NCI-H226 (cell line): Measurements from ENCODE around the gene CGNL1.

ENCODE experiments used
- DNase-seq: peaks from one replicate; pipeline ENCODE4 v3.0.0-alpha.2; 2015

The CGNL1 gene

DNA sequence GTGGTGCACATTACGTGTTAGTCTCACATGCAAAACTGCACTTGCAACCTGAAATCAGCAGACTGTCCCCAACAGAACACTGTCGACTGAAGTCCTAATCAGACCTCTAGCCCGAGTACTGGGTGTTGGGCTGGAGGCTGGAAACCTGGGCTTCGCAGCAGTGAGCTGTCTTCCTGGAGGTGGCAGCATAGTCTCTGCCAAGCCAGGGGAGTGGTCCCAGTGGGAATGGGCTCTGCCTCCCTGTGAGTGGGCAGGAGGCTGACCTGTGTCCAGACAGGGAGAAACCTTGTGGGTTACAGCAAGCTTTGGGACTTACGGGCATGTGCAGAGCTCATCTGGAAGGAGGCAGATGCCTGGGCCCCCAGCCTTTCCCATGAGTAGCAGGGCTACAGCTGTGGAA lies 177.2 kb downstream of the CGNL1 start:
- no peak for DNase-seq

DNA sequence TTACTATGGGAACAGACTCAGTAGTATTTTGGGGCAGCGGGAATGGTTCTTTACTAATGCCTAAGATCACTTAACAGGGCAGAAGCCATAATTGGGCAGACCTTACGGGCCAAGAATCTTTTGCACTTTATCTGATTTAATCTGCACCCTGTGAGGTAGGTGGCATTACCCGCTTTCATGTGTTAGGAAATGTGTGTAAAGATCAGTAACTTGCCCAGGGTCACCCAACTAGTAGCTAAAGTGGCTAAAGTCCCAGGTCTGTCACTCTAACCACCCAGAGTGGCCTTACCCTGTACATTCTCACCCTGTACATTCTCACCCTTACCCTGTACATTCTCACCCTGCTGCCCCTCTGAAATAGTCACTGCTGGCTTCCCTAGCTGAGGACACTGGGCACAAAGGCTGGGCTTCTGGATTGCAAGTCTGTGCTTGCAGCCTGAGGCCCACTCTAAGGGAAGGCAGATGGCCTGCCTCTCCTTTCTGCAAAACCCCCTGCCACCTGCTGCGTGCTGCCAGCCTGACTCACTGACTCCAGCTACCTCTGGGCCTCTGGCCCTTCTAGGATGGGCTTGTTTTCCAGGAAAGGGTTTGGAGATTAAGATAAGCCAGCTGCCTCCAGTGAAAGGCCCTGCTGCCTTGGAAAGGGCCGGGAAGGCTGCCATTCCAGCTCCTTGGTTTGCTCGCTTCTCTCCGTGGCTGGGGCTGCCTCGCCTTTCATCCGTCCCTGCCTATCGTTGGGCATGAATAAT lies 177.9 kb downstream of the CGNL1 start:
- DNase-seq, result peak; percentile 83

DNA sequence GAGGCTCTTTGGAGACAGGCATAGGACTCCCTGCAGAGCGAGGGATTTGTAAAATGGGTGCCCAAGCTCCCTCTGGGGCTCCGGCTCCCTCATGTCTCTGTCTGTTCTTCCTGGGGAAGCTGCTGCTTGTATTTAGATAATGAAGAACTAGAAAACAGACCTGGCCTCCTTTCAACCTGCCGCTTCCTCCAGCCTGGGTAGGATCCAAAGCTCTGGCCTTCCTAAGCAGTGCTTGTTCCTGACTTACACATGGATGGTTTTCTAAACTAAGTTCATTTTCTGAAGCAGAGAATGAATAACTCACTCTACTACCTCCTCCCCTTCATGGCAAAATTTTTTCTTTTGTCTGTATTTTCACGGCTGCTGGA lies 178.5 kb downstream of the CGNL1 start:
- DNase-seq, result no peak

DNA sequence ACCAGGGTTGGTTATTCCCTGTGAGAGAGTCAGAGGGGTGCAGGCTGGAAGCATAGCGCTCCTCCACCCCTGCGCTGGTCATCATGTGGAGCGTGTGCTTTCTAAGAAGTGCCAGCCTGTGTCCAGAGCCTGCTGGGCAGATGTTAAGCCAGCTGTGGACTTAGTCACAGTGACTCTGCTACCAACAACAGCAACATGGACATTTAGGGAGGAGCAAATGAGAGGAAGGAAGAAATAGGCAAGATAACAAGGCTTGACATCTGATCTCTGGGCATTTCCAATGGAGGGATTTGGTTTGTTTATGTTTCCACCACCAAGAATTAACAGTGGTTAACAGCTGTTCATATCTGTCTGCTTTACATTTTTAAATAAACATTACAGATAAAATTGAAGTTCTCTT lies 179.0 kb downstream of the CGNL1 start:
- no peak for DNase-seq

DNA sequence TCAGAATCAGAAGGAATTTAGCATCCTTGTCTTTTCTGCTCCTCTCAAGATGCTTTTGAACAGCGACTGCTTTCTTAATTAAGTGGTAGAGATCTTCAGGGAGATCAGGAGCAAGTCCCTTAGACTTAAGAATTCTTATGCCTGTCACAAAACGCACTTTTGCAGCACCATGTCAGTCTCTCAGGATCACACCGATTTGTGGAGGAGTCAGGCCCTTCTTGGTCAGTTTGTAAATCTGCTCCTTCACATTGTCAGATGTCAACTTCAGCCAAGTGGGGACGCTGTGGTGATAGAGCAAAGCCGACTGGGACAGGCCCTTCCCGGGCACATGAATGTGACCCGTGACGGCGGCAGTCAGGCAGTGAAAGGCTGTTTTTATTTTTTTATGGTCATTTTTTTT lies 179.7 kb downstream of the CGNL1 start:
- DNase-seq, result no peak

DNA sequence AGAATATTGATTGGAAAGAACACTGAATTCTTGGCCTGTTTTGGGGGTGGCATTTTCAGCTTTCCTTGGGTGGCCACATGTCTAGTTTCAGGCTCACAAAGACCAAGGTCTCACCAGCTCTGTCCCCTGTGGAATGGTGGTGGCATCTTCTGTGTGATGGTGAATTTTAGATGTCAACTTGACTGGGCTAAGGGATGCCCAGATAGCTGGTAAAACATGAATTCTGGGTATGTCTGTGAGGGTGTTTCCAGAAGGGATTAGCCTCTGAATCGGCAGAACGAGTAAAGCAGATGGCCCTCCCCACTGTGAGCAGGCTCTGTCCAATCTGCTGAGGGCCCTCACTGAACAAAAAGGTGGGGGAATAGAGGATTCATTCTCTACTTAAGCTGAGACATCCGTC lies 181.0 kb downstream of the CGNL1 start:
- DNase-seq, result no peak

DNA sequence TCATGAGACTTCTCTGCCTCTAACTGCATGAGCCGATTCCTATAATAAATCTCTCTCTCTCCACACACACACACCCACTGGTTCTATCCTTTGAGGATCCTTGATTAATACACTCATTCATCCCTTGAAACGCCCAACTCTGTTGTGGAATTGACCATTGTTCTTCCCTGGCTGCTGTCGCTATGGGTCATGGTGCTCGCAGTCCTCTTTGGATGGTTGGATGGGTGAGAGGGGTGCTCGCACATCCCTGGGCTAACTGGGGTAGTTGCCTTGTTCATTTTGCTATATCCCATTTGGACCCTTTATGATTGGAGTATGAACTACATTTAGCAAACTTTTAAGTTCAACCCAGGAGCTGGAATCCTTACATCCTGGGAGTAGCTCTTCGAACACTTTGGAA lies 181.5 kb downstream of the CGNL1 start:
- DNase-seq, result no peak

DNA sequence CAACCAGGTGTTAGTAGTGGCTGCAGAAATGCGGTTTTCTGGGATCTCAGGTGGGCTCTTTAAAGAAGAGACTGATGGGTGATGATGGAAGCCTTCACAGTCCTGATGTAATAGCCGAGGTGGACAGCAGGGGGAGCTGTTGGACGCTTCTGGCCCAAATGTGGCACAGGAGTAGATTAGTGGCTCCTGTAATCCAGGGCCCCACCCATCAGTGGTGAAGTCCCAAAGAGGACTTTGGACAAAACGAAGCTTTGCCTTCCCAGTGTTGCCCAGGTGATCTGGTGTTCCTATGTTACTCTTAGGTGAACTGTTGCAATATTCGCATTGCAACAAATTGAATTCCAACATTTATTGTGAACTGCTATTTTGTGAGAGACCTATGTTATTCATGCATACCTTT lies 183.6 kb downstream of the CGNL1 start:
- peak; percentile 43 for DNase-seq

DNA sequence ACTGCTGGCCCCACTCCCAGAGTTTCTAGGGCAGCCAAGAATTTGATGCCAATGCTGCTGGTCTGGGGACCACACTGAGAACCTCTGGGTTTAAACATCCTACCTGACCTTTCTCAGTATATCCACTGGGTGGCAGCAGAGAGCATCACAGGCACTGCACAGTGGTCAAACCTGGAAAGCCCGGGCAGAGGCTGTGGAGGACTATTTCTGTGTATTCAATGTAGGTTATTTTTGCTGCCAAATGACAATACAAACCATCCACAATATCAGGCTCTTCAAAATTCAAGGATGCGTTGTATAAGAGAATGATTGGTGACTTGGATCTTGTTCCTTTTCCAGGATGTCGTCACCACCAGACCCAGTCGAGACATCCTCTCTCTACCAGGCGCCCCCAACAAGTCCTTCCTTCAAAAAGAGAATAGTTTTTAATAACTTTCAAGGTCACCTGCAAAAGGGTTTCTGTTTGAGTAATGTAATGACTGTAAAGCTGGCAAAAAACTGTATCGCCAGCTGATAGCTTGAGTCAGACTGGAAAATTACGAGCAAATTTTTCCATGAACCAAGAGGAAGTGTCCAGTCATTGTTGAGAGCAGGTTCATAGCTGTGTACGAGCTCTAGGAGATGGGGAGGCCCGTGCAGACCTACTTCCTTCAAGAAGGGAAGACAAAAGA lies 184.9 kb downstream of the CGNL1 start:
- peak; percentile 87 for DNase-seq

DNA sequence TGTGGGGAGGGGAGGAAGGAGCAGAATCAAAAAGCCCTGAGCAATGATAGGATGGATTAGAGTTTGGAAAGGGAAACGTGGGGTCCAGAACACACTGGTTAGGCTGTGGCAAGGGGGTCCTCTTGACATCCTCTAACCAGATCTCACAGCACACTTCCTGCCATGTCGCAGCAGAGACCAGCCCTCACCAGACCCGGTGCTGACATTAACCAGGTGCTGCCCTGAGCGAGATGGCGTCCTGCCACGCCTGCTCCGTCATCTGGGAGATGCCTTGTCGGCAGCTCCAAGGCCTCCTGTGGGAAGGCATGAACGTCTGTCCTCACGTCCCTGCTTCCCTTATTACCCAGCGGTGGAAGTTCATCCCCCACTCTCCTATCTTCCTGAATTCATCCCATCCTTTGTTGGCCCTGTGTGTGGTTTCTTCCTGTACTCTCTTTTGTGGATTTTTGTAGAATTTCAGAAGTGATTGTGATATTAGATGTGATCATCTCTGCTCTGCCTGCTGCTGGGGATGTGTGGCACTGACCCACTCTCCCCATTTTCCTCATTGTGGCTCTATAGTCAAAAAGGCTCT lies 186.0 kb downstream of the CGNL1 start:
- no peak for DNase-seq

DNA sequence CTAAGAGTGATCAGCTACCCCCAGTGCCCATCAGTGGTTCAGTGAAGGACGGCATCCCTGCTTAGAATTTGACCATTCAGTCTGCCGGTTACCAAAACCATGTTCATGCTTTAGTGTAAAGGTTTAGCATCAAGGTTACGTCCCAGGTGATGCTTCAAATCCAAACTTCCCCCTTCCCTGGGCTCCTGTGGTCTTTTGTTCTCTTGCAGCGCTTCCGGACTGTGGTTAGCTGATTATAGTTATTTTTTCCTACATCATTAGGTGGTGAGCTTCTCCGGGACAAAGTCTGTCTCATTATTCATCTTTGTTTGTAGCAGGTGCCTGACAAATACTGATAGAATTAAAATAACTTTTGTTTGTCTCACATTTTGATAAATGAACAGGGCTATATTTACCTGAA lies 187.1 kb downstream of the CGNL1 start:
- no peak for DNase-seq

DNA sequence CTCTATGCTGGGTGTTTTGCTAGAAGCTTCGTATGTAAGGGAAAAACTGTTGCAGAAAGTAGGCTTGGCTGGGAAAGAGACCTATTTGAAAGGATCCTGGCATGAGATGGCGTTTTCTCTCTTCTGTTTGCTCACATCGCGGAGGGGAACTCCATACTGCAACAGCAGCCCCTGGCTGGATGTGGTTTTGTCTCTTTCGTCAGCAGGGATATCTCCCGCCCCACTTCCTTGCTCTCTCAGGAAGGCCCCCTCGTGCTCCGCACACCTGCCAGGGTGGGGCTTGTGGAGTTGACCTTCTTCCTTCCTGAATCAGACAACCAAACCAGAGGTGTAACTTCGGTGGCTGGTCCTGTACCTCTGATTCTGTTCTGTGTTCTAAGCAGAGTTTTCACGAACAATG lies 189.0 kb downstream of the CGNL1 start:
- DNase-seq, result no peak

DNA sequence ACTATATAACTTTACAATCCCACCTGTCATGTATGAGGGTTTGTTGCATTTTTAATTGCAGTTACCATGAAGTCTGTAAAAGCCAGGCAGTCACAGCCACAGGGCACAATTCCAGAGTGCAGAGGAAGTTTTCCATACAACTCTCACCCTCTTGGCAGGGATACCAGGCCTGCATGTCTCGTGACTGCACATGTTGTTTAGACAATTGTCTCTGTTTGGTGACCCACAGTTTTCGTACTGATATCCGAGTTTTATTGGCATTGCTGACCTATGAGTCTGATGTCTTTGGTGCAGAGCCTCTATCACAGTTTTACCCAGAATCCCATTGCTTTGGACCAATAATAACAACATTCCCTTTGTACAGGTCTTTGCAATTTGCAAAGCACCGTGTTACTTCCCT lies 190.5 kb downstream of the CGNL1 start:
- peak; percentile 26 for DNase-seq

DNA sequence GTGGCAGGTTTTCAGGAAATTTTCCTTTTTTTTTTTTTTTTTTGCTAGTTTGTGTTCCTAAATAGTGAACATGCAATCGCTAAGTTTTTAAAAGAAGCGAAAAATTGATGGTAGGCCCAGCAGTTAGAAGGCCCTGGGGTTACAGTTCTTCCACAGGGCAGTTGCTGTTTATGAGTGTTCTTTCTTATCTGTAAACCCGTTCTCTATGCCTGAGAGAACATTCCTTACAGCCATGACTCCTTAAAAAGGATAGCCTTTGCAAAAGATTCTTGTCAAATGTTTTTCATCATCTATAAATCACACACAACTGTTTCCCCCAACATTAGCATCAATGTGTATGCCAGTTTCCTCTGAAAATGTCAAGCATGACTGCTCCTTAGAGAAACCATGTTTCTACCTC lies 191.6 kb downstream of the CGNL1 start:
- peak; percentile 76 for DNase-seq

DNA sequence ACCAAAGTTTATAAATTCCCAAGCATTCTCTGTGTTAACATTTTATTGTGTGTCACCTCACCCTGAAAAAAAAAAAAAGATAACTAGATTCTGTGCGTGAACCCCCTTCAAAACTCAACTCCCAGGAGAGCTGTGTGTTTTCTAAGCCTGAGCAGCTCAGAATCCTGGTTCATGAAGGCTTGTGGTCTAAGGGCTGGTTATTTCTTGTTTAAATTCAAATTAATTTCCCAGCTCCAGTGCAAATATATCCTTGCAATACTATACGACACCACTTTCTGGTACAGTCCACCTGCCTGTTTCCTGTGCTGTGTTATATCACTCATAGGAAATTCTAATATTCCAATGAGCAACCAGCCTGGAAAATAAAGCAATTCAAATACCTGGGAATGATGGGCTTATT lies 192.0 kb downstream of the CGNL1 start:
- DNase-seq, result no peak

DNA sequence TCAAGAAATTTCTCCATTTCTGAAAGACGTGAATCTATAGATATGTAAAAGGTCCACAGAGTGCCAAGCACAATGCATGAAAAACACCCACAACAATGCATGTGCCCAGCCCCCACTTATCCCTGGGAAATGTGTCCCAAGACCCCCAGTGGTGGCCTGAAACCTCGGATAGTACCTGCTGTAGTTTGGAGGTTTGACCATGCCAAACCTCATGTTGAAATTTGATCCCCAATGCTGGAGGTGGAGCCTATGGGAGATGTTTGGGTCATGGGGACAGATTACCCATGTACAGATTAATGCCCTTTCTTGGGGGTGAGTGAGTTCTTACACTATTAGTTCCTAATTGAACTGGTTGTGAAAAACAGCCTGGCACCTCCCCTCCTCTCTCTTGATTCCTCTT lies 194.0 kb downstream of the CGNL1 start:
- DNase-seq, result no peak

DNA sequence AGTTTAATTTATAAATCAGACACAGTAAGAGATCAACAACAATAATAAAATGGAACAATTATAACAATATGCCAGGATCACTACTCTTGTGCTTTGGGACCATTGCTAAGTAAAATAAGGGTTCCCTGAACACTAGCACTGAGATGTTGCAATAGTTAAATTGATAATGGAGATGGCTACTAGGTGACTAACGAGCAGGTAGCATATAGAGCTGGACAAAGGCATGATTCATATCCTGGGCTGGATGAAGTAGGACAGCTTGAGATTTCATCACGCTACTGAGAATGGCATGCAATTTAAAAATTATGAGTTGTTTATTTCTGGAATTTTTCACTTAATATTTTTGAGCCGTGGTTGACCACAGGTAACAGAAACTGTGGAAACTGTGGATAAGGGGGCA lies 194.7 kb downstream of the CGNL1 start:
- peak; percentile 91 for DNase-seq

DNA sequence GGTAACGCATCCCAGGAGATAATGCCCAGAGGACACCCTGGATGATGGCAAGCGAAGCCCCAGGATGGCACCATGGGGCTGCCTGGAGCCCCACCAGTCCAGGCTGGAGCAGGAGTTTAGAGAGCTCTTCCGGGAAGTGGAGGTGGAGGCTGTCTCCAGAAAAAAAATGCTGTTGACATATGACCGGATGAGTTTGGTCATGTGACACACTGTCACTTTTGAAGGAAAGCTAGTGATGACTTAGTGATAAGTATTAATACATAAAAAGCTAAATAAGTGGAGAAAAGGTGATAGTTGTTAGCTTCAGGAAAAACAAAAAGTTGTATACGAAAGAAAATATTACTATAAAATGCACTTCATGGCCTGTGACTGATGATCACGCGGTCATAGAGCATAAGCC lies 195.4 kb downstream of the CGNL1 start:
- DNase-seq, result no peak

DNA sequence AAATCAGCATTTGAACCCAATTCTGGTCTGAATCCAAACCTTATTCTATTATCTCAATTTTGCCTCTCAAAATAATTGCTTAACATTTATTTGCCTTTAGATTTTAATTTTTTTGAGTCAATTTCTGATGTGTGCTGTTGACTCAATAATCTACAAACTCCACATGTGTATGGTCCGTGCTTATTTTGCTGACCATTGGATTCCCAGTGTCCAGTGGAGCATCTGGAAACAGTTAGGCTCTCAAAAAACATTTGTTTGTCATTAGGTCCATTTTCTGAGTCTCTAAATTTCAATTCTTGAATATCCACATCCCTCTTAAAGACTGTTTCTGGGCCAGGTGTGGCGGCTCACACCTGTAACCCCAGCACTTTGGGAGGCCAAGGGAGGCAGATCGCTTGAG lies 196.2 kb downstream of the CGNL1 start:
- no peak for DNase-seq

DNA sequence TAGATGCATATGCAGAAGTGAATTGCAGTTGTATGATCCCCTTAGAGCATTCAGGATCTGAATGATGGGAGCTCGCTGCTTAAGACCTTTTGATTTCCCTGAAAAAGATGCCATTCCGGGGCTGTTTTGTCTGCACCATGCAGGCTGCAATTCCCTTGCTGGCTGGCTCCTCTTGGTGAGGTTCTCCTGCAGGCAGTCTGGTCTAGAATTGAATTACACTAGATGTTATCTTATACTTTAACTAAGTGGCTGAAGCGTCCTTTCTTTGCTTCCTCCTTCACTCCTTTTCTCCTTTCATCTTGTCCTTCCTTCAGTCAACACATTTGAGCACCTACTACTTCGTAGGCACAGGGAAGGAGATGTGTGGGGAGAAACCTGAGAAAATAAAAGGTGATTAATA lies 196.8 kb downstream of the CGNL1 start:
- DNase-seq, result no peak

DNA sequence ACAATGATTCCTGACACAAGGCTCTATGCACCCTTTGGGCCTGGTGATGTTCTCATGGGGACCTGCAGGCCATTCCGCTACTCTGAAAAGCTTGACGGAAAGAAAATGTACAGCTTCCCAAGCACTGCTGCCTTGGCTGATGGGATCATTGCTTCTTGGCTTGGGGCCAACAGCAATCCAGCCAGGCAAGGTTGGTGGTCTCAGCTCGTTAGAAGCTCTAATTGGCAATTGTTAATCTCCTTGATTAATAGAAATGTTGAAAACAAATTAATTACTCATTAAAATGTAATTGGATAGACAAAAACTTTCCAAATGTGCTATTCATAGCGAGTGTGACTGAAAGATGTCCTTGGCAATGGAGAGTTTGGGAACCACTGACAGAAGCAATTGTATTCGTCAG lies 199.1 kb downstream of the CGNL1 start:
- DNase-seq, result no peak

DNA sequence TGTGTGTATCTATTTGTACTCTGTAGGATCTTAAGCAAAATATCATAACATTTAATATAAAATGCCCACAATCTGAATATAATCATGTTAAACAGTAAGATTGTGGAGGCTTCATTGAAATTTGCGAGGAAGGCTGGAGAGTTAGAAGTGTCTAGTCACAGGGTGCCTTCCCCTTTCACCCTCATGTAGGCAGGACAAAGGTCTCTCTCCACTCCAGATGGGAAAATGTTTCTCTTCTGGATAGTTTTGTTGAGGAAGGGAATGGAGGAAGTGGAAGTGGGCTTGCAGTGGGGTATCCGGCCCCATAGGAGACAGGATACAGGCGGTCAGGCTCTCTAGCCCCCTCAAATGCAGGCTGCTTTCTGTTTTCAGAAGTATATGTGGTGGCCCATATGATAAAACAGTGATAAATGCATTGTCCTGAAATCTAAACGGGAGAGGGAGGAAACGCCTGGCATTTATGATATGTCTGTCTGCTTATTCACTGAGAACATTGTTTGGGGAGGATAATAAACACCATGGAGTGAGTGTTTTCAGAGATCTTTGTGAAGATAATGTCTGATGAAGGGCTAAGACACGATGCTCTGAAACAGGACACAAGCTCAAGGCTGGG lies 202.1 kb downstream of the CGNL1 start:
- DNase-seq, result no peak

DNA sequence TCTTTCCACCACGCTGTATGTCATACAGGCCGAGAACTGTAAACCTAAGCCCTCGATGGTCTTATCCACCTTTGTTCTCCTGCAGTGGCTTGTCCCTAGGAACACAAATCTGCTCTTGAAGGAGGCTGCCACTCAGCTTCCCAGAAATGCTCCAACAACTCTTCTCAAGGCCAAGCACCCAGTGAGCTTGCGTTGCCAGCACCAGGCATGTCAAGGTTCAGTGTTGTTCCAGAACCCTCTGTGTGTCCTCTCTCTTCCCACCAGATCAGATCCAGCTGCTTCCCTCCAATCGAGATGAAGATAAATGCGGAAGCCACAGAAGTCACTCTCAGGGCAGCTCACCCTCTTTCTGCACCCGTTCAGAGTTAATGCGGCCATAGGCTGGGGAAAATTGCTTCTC lies 204.1 kb downstream of the CGNL1 start:
- DNase-seq, result no peak

DNA sequence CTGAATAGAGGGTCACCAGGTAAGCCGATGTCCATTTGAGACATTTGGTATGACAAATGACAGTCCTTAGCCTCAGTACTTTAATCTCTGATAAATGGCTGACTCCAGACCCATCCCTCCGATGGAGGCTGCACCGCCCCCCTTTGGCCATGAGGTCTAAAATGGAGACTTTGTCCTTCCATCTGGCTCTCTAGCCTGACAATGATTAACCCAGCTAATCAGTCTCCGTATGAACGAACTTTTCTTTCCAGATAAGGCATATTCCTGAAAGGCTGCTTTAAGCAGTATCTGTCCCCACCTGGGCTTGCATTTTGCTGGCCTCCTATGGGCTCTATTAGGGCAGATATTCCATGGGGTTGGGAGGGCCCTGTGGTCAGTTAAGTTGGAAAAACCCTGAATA lies 204.6 kb downstream of the CGNL1 start:
- DNase-seq, result no peak
